Left renal cortex interstitium (tissue), 4 donors: Measurements from ENCODE around the gene DOCK3. TPM values are rescaled to one million over a fixed set of nuclear protein-coding genes. Genes with fewer than 3 reads are reported as not detected.
"Not testable (repeated sequence)": the region's sequence is repeated elsewhere in the genome, so short reads cannot be mapped to it uniquely, and the experiment has no call there.

Experiments used
- DNase-seq, 4 donors: peaks; one replicate each; pipeline ENCODE4 v3.0.0-alpha.2; 2013; ENCODE audit warnings: low read depth in 4 of 4, low spot score in 2 of 4, missing footprints in 1 of 4
- polyA plus RNA-seq, 4 donors: library from polyadenylated mRNA; unstranded; fragments of 120-200 nt; gene quantifications; one replicate each; pipeline ENCODE4 v1.2.1, GENCODE V29; 2013; ENCODE audit not compliant: insufficient read length in 4 of 4

Gene DOCK3
- polyA plus RNA-seq, 4 donors, result 0.78 to 2.2 (median 1.7) TPM

DNA sequence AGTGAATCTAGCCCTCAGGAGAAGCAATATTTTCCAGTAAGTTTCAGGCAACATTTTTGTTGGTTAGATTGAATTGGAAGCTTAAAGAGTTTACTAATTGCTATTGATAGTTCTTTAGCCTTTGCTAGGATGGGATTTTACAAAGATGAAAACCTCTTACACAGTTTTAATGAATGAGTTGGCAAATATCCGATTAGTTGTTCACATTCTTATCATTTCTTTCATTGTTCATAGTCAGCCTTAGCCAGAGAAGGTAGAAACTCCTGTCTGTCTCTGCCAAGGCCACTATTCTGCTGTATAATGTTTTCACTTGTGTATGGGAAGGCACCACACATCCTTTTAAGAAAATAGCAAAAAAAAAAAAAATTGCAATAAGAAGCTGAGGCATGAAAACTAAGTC is 488.3 kb downstream of the DOCK3 start:
- DNase-seq, result no peak

GRCh38 chr3:51173518-51174271 is 499.0 kb downstream of the DOCK3 start:
- DNase-seq, result no peak

DNA sequence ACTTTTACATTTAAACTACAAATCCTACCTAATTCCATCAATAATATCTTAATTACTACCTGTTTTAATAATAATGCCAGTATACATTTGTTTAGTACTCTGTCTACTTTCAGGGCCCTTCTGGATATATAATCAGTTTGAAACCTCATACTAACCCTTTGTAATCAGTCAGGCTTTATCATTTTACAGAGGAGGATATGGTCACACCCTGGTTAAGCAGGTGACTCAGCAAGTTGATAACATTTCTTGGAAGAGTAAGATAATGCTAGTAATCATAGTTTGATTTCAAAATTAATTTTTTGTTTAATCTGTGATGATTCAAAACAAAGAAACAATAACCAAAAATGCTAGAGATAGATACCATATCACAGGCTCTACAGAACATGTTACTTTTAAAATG is 502.2 kb downstream of the DOCK3 start:
- no peak for DNase-seq

- DNase-seq, result not testable (repeated sequence)
Measured at GRCh38 chr3:51186446-51186845, 511.7 kb downstream of the DOCK3 start.

- DNase-seq, result no peak
Measured at GRCh38 chr3:51190199-51190598, 515.5 kb downstream of the DOCK3 start.

- no peak for DNase-seq
Measured at GRCh38 chr3:51190827-51191226, 516.1 kb downstream of the DOCK3 start.

- no peak for DNase-seq
Measured at GRCh38 chr3:51191768-51192167, 517.0 kb downstream of the DOCK3 start.

DNA sequence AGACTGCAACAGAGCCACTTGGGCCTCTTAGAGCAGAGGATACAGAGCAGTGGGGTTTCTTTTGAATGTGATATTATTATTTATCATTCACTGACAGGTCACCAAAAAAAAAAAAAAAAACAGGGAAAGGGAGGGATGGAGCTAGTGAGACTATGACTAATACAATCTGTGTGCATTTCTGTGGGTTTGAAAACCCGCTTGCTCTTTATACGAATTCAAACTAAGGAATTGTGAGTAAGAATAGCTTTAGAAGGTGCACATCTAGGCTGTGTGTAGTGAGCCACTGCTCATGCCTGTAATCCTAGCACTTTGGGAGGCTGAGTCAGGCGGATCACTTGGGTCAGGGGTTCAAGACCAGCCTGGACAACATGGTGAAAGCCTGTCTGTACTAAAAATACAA is 523.8 kb downstream of the DOCK3 start:
- DNase-seq, result no peak

DNA sequence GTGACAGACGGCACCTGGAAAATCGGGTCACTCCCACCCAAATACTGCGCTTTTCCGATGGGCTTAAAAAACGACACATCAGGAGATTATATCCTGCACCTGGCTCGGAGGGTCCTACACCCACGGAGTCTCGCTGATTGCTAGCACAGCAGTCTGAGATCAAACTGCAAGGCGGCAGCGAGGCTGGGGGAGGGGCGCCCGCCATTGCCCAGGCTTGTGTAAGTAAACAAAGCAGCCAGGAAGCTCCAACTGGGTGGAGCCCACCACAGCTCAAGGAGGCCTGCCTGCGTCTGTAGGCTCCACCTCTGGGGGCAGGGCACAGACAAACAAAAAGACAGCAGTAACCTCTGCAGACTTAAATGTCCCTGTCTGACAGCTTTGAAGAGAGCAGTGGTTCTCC is 524.6 kb downstream of the DOCK3 start:
- not testable (repeated sequence) for DNase-seq

DNA sequence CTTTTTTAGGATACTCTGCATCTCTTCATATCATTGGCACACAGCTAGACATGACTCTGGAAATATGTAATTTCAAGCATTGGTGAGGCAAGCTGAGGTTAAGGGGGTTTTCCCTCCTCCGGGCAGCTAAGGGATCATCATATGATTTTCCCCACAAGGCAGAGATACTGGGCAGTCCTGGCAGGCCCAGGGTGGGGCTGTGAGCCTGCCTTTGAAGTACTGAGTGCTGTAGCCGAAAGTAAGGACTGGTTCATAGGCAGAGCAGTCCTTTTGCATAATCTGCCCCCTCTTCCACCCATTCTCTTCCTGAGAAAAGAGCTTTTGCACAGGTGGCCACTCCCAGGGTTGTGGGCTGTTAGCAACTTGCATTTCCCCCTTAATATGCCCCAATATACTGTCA is 541.6 kb downstream of the DOCK3 start:
- no peak for DNase-seq

- DNase-seq, result no peak
Measured at GRCh38 chr3:51221959-51222358, 547.2 kb downstream of the DOCK3 start.

DNA sequence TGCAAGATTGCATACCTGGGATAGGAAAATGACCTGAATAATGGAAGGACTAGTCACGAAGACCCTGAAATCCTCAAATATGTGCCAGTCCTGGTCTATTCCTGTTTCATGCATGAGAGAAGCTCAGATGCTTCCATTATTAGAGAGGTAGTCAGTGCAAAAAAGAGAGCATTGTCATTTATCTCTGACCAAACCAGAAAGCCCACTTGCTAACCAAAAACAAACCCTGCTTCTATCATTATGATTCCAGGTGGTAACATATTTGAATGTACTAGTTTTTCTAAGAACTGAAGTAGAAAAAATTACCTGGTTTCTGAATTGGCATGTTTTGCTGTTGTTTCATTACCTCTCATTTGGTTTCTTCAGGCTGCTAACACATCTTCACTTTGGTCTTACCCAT is 549.6 kb downstream of the DOCK3 start:
- no peak for DNase-seq

GRCh38 chr3:51224843-51225242 is 550.1 kb downstream of the DOCK3 start:
- no peak for DNase-seq

DNA sequence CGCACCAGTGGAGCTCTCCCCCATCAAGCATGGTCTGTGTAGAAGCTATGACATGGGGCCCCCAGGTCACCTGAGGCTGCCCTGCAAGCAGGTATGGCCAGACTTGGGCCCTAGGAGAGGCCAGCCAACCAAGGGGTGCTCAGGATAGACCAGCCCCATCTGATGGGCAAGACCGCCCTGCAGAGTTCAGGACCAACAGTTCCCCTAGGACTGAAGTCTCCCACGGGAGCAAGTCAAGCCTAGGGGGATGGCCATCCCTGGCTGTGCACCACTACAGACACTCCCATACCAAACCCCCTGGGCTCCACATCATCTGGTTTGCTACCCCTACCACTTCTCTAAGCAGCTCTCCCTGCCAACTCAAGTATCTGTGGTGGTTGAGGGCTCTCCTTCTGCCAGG is 568.2 kb downstream of the DOCK3 start:
- no peak for DNase-seq

DNA sequence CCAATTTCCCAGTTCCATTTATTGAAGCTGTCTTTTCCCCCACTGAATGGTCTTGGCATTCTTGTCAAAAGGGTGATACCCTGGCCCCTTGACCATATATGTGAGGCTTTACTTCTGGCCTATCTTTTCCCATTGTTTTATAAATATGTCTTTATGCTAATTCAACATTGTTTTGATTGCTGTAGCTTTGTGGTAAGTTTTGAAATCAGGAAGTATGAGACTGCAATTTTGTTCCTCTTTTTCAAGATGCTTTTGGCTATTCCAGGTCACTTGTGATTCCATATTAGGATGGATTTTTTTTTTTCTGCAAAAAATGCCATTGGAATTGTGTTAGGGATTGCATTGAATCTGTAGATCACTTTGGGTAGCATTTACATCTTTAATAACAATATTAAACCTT is 569.2 kb downstream of the DOCK3 start:
- DNase-seq, result no peak

- no peak for DNase-seq
Measured at GRCh38 chr3:51245867-51246266, 571.1 kb downstream of the DOCK3 start.

- DNase-seq, result no peak
Measured at GRCh38 chr3:51257870-51258269, 583.1 kb downstream of the DOCK3 start.

DNA sequence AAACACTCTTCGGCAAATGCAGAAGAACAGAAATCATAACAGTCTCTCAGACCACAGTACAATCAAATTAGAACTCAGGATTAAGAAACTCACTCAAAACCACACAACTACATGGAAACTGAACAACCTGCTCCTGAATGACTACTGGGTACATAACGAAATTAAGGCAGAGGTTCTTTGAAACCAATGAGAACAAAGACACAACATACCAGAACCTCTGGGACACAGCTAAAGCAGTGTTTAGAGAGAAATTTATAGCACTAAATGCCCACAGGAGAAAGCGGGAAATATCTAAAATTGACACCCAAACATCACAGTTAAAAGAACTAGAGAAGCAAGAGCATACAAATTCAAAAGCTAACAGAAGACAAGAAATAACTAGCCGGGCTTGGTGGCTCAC is 589.4 kb downstream of the DOCK3 start:
- DNase-seq, result not testable (repeated sequence)

- DNase-seq, result no peak
Measured at GRCh38 chr3:51268132-51268531, 593.4 kb downstream of the DOCK3 start.

GRCh38 chr3:51269466-51269865 is 594.7 kb downstream of the DOCK3 start:
- no peak for DNase-seq

DNA sequence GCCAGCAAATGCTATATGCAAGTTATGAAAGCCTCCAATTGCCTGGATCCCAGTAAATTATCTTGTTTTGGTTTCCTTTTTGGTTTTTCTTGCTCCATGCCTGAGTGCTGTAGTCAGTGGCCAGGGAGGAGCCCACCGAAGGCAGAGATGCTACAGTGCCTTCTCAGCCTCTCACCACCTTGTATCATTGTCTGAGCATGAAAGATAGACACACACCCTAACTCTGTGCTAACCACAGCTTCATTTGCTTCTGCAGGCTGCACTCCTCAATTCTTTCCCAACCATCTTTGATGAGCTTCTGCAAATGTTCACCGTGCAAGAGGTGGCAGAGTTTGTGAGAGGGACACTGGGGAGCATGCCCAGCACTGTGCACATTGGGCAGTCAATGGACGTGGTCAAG is 595.8 kb downstream of the DOCK3 start:
- no peak for DNase-seq

DNA sequence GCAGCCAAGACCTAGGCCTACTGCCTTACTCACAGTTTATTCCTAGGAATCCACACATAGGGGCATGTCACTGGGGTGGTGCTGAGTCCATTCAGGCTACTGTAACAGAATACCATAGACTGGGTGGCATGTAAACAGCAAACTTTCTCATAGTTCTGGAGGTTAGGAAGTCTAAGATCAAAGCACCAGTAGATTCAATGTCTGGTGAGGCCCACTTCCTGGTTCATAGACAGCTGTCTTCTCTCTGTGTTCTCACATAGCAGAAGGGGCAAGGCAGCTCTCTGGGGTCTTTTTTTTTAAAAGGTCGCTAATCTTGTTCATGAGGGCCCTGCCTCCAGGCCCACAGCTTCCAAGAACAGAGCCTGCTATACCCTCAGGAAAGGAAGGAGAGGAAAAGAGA is 596.4 kb downstream of the DOCK3 start:
- no peak for DNase-seq

DNA sequence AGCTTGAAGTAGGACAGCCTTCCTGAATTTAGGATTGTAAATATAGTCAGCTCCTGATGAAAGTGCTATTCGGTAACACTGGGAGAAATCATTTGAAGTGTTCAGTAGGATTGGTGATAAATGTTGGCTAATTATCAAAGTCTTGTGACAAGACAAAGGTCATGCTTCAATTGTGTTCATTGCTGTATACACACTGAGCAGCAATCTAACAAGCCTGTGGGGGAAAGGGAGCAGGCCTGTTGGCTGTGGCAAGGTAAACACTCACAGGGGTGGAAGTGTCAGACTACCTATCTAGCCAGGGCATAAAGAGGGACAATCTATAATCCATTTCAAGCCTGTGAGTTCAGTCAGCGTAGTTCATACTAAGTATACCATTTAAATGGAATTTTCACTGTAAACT is 599.3 kb downstream of the DOCK3 start:
- no peak for DNase-seq
